Thyroid gland (tissue), 4 donors: ENCODE results near the gene BICDL2. TPM values are rescaled to one million over a fixed set of nuclear protein-coding genes. Genes with fewer than 3 reads are reported as not detected.

Source experiments
- DNase-seq, 2 donors: peaks; one replicate each; pipeline ENCODE4 v3.0.0-alpha.2; 2019
- H3K27ac ChIP-seq, 3 donors: fragments of 200-600 bp; sonication (generic); 1 replicate in 2 of 3; 2 replicates in 1 of 3; pipeline ENCODE4 v1.5.1; 2016 to 2019; ENCODE audit warnings: mild to moderate bottlenecking in 1 of 3, moderate library complexity in 1 of 3
- H3K27me3 ChIP-seq: fragments of 200-600 bp; sonication (generic); one replicate; pipeline ENCODE4 v1.5.1; 2019
- H3K36me3 ChIP-seq, 2 donors: fragments of 200-600 bp; sonication (generic); one replicate each; pipeline ENCODE4 v1.5.1; 2016 to 2019
- H3K4me1 ChIP-seq, 2 donors: fragments of 200-600 bp; sonication (generic); one replicate each; pipeline ENCODE4 v1.5.1; 2017 to 2019
- H3K4me3 ChIP-seq, 3 donors: fragments of 200-600 bp; sonication (generic); replicated peaks in 1 of 3; 1 replicate in 2 of 3; 2 replicates in 1 of 3; pipeline ENCODE4 v1.5.1; 2016; ENCODE audit warnings: mild to moderate bottlenecking in 1 of 3
- H3K9me3 ChIP-seq: fragments of 200-600 bp; sonication (generic); one replicate; pipeline ENCODE4 v1.5.1; 2017
- CTCF ChIP-seq, 6 experiments: fragments of 200-600 bp in 3 of 6; fragments of 450-650 bp in 3 of 6; sonication (generic) in 3 of 6; IDR thresholded peaks; one replicate each; pipeline ENCODE4 v1.5.1; 2016 to 2019; ENCODE audit warnings: antibody characterized with exemption in 6 of 6, mild to moderate bottlenecking in 2 of 6, inconsistent platforms in 1 of 6, moderate library complexity in 1 of 6
- POLR2A ChIP-seq, 2 donors: fragments of 450-650 bp; IDR thresholded peaks; one replicate each; pipeline ENCODE4 v1.6.1; 2017; ENCODE audit warnings: antibody characterized with exemption in 2 of 2, mild to moderate bottlenecking in 2 of 2, moderate library complexity in 1 of 2
- WGBS, 2 donors: methylation state at CpG; one replicate each; pipeline ENCODE4 v1.1.5; 2017; 5-methylcytosine and 5-hydroxymethylcytosine counted together
- intact Hi-C: fragments of 100-400 bp; cut with DNase I; formaldehyde crosslinking; loops from one replicate; pipeline ENCODE4 v1.15.1; 2023
- total RNA-seq, 4 donors: library from RNA; depleted of rRNA; stranded (reverse); fragments of >200 nt; gene quantifications; one replicate each; pipeline ENCODE4 v1.2.3, GENCODE V29; 2016

The BICDL2 gene
- total RNA-seq, 4 donors from 2014 or later = 7.3 to 17.8 (median 14.6) TPM

DNA sequence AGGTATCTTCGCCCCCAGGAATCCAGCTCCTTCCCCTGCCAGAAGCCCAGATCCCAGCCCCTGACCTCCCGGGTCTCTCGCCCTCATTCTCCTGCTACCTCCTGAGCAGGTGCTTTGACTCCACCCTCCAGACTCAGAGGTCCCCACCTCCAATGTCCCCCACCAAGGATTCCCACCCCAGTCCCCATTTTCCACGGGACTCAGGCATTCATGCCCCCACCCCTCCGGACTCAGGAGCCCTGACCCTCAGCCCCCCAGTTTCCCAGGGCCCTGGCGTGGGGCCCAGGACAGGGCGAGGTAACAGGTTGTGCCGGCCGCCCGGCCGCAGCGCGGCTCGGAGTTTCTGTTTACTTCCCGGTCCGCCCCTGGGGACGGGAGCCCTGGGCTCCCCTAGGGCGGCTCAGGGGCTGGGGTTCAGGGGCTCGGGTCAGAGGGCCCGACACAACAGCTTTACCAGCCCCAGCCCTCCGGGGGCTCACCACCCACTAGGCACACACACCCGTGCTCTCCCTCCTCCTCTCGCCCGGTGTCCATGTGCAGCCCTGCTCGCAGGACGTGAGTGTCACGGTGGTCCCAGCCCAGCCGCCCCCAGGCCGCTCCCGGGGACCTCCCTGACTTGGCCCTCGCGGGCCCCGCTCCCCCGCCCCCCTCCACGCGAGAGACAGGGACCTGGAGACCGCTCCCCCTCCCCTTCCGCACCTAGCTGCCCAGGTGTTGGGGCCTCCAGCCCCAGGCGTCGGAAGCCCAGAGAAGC is 595 bp downstream of the BICDL2 start:
- no peak for TF ChIP-seq CTCF (IDR thresholded peaks at IDR 0.05)
- TF ChIP-seq POLR2A (IDR thresholded peaks at IDR 0.05) = no peak
- 5 to 6% methylated on average over 18 to 22 of the region's 40 CpGs for WGBS, 2 donors
- Histone ChIP-seq H3K4me1 (peaks cover 3 to 18% of the 10 kb centered on the region in 2 donors), H3K27ac (no peak overlapping the region), H3K9me3 (no peaks in the 10 kb centered on the region), H3K4me3 (peak overlapping the region in 2 of 3 donors; percentile 32 to 56), H3K36me3 (no peaks in the 10 kb centered on the region), H3K27me3 (no peaks in the 10 kb centered on the region)
- DNase-seq = peak; percentile 40 to 43
- intact Hi-C loops = no loop called here

GRCh38 chr16:3035289-3035971 is 1.3 kb downstream of the BICDL2 start:
- DNase-seq = no peak
- Histone ChIP-seq H3K9me3 (no peaks in the 10 kb centered on the region), H3K36me3 (no peaks in the 10 kb centered on the region), H3K27me3 (no peaks in the 10 kb centered on the region), H3K27ac (no peak overlapping the region), H3K4me3 (peak overlapping the region in 1 of 3 donors; percentile 56), H3K4me1 (peaks cover 3 to 18% of the 10 kb centered on the region in 2 donors)
- TF ChIP-seq CTCF (IDR thresholded peaks at IDR 0.05) (no peak), POLR2A (IDR thresholded peaks at IDR 0.05) (no peak)
- intact Hi-C loops = no loop called here
- WGBS, 2 donors = 55 to 67% methylated on average over 8 to 12 of the region's 19 CpGs

GRCh38 chr16:3032624-3033023 is 4.1 kb downstream of the BICDL2 start:
- intact Hi-C loops = no loop called here
- 50 to 56% methylated on average over 7 of the region's 7 CpGs for WGBS, 2 donors
- no peaks in the 10 kb centered on the region for H3K27me3 ChIP-seq

GRCh38 chr16:3030222-3031212 is 6.2 kb downstream of the BICDL2 start:
- H3K27me3 ChIP-seq = no peaks in the 10 kb centered on the region
- TF ChIP-seq CTCF (IDR thresholded peaks at IDR 0.05) (no peak), POLR2A (IDR thresholded peaks at IDR 0.05) (no peak)
- peaks cover 3 to 20% of the 10 kb centered on the region in 2 donors for H3K4me1 ChIP-seq
- WGBS, 2 donors = 84 to 86% methylated on average over 26 to 32 of the region's 33 CpGs
- no peak overlapping the region for H3K27ac ChIP-seq
- no peak overlapping the region for H3K4me3 ChIP-seq
- H3K9me3 ChIP-seq = no peaks in the 10 kb centered on the region
- DNase-seq = no peak
- H3K36me3 ChIP-seq = peaks cover 4 to 13% of the 10 kb centered on the region in 2 donors
- intact Hi-C loops = no loop called here

More at GRCh38 chr16:3032624-3033023, 4.1 kb downstream of the BICDL2 start:
- Histone ChIP-seq H3K27ac (no peak overlapping the region), H3K9me3 (no peaks in the 10 kb centered on the region), H3K4me1 (peaks cover 3 to 27% of the 10 kb centered on the region in 2 donors), H3K36me3 (no peaks in the 10 kb centered on the region), H3K4me3 (no peak overlapping the region)
- TF ChIP-seq POLR2A (IDR thresholded peaks at IDR 0.05) (no peak), CTCF (IDR thresholded peaks at IDR 0.05) (no peak)
- DNase-seq = no peak
